ENCODE results near the gene OVOL2.

GRCh38 chr20:18090477-18090876, 32.8 kb upstream of the OVOL2 start:
- TF ChIP-seq, protein P1, sequence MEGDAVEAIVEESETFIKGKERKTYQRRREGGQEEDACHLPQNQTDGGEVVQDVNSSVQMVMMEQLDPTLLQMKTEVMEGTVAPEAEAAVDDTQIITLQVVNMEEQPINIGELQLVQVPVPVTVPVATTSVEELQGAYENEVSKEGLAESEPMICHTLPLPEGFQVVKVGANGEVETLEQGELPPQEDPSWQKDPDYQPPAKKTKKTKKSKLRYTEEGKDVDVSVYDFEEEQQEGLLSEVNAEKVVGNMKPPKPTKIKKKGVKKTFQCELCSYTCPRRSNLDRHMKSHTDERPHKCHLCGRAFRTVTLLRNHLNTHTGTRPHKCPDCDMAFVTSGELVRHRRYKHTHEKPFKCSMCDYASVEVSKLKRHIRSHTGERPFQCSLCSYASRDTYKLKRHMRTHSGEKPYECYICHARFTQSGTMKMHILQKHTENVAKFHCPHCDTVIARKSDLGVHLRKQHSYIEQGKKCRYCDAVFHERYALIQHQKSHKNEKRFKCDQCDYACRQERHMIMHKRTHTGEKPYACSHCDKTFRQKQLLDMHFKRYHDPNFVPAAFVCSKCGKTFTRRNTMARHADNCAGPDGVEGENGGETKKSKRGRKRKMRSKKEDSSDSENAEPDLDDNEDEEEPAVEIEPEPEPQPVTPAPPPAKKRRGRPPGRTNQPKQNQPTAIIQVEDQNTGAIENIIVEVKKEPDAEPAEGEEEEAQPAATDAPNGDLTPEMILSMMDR (IDR thresholded peaks at IDR 0.05) = no peak
- TF ChIP-seq EZH2 (IDR thresholded peaks at IDR 0.05; ENCODE audit: borderline replicate concordance, insufficient read depth, low read depth, low read length, poor library complexity, severe bottlenecking) = no peak
